ENCODE measurements around the gene MLXIP.

Gene MLXIP

DNA sequence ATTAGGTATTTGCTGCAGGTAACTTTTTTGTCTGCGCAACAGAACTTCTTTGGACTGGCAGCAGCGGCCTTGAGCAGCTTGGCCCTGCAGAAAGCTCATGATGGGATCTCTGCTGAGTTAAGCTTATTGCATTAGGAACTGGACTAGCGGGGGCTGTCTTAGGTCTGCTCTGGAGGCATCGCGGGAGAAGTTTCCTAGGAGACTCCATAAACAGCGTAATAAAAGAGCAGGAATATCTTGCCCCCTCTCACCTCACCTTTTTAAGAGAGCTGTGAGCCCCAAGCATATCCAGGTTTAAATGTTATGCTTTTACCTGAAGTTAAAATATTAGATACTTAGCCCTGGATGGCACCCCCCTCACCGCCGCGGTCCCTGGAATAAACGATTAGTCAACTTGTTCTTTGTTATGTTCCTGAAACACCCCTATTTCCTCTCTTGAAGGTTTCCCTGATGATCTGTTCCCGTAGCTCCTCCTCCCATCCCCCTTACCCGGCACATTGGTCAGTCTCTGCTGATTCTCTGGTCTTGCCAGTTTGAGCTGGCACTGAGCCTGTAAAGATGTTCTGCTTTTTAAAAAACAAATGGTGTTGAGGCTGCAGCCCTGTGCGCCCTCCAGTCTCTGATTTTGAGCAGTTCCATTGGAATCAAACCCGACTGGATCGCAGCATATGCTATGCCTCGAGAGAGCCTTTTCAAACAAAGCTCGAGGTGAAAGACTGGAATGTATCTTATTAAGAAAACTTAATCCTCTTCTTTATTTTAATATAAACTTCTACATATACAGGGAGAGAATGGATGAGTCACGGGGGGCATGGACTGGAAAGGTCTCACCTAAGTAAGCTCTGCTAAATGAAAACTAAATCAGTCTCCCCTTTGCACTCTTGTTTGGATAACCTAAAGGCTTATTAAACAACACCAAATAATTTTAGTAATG lies 1.9 kb downstream of the MLXIP start:
- DNase-seq: peak; percentile 20

DNA sequence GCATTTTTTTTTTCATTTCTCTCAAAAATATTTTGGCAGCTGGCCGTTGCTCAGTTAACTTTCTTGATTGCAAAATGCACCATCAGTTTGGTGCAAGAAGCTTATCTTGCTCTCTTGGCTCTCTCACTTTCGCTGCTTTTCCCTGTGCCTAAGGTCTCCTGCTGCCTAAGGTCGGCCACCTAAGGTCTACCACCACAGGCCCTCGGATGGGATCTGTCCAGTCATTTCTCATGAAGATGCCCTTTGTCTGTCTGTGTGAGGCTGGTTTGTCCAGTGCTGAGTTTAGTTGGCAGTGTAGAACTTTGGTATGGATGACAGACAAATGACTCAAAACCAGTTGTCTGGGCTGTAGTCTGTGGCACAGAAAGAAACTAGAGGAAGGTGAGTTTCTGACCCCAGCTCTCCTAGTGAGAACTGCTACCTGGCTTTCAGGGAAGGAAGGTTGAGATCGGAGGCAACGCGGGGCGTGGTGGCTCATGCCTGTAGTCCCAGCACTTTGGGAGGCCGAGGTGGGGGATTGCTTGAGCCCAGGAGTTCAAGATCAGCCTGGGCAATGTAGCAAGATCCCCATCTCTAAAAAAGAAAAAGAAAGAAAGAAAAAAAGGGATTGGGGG lies 2.6 kb downstream of the MLXIP start:
- DNase-seq: no peak

GRCh38 chr12:122081697-122082221 lies 3.2 kb downstream of the MLXIP start:
- peak; percentile 24 for DNase-seq

DNA sequence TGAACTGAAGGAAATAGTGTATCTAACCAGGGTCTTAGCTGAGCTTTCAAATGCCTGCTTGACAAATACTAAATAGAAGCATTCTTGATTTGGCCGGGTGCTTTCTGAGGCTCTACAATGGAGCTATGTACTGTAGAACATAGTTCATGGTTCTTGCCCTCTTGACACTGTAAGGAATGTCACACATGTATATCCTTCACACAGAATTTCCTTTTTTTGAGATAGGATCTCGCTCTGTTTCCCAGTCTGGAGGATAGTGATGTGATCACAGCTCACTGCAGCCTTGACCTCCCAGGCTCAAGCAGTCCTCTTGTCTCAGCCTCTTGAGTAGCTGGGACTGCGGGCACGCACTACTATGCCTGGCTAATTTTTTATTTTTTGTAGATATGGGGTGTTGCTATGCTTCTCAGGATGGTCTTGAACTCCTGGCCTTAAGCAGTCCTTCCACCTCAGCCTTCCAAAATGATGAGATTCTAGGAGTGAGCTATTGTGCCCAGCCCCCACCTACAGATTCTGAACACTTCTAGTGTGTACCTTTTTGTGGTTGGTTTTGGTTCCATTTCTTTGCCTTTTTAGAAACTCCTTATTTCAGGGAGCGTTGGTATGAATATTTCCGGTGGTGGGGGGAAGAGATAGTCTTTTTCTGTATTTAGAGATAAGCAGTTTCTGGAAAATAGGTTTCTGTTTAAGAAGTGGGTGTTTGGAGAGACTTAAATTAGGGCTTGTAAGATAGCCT lies 4.2 kb downstream of the MLXIP start:
- no peak for DNase-seq

GRCh38 chr12:122084857-122085405 lies 6.4 kb downstream of the MLXIP start:
- no peak for DNase-seq

GRCh38 chr12:122085591-122085990 lies 7.0 kb downstream of the MLXIP start:
- no peak for DNase-seq

DNA sequence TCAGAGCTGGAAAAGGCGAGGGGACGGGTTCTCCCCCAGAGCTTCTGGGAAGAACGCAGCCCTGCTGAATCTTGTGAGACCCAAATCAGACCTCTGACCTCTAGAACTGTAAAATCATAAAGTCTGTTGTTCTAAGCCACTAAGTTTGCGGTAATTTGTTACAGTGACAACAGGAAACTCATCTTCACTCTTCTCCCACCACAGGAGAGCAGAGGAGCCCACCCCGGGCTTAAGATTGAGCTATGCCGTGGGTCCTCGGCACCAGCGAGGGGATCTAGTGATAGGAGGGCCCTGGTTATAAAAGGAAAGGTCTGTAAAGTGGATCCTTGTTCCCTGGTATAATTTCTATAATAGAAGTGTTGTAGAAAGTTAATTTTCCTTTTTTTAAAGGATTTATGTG lies 7.6 kb downstream of the MLXIP start:
- DNase-seq: no peak

DNA sequence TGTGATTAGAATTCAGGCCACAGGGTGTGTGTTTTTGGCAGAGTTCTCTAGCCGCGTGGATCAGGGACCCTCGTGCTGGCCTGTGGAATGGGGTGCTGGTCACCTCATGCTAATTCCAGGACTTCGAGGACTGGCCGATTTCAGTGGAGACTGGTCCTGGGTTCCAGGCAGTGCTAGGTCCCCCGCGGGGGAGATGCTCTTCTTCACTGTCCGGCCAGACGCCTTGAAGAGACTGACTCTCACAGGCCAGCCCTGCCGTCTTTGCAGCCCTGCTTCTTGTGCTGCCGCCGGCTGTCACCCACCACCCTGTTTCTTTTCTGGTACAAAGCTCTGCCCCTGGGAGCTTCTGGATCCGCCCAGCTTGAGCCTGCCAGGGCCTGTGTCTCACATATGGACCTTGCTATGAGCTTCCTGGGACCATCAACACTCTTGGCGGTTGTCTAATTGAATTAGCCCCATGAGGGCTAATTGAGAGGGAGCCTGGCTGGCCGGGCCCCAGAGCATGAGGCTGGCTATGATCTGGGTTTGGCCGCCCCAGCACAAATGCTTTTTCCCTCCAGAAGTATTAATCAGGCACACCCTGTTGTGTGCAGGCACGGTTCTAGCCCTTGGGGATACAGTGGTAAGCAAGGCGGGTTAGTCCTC lies 8.2 kb downstream of the MLXIP start:
- no peak for DNase-seq

- DNase-seq: peak; percentile 61
These were observed 9.0 kb downstream of the MLXIP start for GRCh38 chr12:122087431-122088178.

- peak; percentile 81 for DNase-seq
These were observed 9.7 kb downstream of the MLXIP start for GRCh38 chr12:122088179-122088810.

DNA sequence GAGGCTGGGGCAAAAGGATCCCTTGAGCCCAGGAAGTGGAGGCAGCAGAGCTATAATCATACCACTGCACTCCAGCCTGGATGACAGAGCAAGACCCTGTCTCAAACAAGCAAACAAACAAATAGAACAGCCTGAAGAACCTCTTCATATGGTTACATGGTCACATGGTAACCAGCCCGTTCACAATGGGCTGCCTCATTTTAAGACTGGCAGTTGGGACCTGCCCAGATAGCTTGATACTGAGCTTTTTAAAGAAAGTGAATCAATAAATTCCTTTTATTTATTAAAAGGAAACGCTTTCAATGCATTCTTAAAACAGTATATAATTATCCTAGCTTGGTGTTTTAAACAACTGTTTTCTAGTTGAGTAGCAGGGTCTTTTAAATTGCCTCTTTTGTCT lies 10.5 kb downstream of the MLXIP start:
- peak; percentile 20 for DNase-seq

- no peak for DNase-seq
These were observed 12.4 kb downstream of the MLXIP start for GRCh38 chr12:122090759-122091515.

DNA sequence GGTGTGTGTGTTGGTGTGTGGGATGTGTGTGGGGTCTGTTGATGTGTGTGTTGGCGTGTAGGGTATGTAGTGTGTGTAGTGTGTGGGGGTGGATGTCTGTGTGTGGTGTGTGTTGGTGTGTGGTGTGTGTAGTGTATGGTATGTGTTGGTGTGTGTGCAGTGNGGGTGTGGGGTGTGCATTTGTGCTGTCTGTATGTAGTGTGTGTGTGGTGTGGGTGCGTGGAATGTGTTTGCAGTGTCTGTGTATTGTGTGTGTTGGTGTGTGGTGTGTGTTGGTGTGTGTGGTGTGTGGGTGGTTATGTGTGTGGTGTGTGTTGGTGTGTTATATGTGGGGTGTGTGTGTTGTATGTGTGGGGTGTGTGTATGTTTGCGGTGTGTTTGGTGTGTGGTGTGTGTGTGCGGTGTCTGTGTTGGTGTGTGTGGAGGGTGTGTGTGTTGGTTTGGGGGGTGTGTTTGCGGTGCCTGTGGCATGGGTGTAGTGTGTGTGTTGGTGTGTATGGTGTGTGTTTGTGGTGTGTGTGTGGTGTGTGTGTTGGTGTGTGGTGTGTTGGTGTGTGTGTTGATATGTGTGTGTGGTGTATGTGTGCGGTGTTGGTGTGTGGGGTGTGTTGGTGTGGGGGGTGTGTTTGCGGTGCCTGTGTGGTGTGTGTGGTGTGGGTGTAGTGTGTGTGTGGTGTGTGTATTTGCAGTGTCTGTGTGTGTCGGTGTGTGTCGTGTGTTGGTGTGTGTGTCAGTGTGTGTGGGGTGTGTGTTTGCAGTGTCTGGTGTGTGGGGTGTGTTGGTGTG lies 14.7 kb downstream of the MLXIP start:
- no peak for DNase-seq

DNA sequence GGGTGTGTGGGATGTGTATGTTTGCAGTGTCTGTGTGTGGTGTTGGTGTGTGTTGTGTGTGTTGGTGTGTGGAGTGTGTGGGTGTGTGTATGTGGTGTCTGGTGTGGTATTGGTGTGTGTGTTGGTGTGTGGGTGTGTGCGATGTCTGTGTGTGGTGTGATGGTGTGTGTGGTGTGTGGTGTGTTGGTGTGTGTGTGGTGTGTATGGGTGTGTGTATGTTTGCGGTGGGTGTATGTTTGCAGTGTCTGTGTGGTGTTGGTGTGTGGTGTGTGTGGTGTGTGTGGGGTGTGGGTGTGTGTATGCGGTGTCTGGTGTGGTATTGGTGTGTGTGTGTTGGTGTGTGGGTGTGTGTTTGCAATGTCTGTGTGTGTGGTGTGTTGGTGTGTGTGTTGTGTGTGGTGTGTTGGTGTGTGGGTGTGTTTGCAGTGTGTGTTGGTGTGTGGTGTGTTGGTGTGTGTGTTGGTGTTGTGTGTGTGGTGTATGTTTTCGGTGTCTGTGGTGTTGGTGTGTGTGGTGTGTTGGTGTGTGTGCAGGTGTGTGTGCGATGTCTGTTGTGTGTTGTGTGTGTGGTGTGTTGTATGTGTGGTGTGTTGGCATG lies 15.7 kb downstream of the MLXIP start:
- no peak for DNase-seq

GRCh38 chr12:122094735-122095631 lies 16.4 kb downstream of the MLXIP start:
- peak; percentile 29 for DNase-seq

DNA sequence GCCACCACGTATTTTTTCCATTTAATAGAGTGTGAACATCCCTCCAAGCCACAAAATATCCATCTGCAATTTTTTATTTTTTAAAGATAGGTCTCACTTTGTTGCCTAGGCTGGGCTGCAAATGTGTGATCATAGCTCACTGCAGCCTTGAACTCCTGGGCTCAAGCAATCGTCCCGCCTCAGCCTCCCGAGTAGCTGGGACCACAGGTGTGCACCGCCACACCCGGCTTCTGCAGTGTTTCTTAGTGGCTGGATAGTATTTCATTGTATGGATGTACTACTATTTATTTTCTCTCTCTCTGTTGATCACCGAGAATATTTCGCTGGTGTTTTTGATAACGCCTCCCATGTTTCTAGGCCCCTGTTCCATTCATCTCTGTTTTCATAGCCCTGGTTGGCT lies 17.5 kb downstream of the MLXIP start:
- DNase-seq: no peak

DNA sequence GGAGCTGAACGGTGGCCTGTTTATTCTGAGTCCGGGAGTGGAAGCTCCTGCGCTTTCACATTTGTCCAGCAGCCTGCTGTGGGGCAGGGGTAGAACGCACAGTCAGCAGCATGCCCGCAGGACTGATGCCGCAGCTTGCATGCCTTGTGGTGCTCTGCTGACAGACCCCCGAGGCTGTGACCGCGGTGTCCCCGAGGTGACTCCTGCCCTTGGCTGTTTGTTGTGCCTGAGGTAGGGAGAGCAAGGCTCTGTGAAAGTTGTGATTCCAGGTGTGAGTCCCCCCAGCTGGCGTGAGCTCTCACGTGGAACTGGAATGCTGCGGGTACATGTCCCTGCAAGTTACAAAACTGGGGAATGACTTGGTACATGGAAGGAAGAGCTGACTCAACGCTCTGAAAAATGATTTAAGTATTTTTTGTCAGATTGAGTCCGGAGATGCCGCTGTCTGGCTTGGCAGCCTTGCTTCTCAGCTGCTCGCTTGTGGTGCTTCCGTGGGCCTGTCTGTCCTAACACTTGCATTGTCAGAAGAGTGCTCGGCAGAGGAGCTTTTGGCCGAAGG lies 18.1 kb downstream of the MLXIP start:
- no peak for DNase-seq

DNA sequence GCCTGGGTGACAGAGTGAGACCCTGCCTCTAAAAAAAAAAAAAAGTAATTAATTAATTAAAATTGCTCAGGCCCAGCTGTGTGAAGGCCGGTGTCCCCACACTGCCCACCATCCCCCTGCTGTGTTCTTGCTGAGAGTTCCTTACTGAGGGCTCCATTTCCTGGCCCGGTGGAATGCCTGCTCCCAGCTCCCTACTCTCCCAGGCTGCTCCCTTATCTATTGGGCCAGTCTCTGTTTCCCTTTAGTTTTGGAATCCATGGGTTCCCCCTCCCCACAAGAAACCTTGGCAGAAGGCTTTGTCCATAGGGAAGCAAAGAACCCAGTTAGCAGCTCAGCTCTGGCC lies 19.0 kb downstream of the MLXIP start:
- DNase-seq: peak; percentile 52

All from NCI-H526 treated with DMSO at 0.1 percent for 48 hours (cell line).